ENCODE data around the gene MEIOB.
"Not testable (repeated sequence)": the region's sequence is repeated elsewhere in the genome, so short reads cannot be mapped to it uniquely, and the experiment has no call there.

Gene MEIOB

DNA sequence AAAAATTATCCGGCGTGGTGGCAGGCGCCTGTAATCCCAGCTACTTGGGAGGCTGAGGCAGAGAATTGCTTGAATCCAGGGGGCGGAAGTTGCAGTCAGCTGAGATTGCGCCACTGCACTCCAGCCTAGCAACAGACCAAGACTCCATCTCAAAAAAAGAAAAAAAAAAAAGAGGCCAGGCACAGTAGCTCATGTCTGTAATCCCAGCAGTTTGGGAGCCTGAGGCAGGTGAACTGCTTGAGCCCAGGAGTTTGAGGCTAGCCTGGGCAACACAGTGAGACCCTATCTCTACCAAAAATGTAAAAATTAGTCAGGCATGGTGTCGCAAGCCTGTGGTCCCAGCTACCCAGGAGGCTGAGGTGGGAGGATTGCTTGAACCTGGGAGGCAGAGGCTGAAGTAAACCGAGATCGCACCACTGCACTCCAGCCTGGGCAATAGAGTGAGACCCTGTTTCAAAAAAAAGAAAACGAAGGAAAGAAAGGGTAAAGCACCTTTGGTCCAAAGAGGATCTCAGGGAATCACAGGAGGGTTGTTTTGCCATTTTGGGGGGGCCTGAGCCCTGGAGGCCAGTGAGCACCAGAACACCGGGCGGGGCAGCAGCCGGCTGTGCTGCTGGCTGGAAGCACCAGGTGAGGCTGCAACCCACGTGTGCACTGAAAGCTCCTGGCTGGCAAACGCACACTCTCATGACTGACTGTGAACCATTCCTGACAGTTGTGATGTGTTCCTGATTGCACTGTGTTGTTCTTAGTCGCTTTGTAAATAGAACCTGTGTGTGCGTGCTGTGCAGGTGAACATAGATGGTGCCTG lies 27.9 kb upstream of the MEIOB start:
- peak; percentile 76 for DNase-seq (ENCODE audit: low read depth)
- TF ChIP-seq, protein P1, sequence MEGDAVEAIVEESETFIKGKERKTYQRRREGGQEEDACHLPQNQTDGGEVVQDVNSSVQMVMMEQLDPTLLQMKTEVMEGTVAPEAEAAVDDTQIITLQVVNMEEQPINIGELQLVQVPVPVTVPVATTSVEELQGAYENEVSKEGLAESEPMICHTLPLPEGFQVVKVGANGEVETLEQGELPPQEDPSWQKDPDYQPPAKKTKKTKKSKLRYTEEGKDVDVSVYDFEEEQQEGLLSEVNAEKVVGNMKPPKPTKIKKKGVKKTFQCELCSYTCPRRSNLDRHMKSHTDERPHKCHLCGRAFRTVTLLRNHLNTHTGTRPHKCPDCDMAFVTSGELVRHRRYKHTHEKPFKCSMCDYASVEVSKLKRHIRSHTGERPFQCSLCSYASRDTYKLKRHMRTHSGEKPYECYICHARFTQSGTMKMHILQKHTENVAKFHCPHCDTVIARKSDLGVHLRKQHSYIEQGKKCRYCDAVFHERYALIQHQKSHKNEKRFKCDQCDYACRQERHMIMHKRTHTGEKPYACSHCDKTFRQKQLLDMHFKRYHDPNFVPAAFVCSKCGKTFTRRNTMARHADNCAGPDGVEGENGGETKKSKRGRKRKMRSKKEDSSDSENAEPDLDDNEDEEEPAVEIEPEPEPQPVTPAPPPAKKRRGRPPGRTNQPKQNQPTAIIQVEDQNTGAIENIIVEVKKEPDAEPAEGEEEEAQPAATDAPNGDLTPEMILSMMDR (IDR thresholded peaks at IDR 0.05; ENCODE audit: insufficient read depth, low read depth, low read length, missing control alignments), result no peak

DNA sequence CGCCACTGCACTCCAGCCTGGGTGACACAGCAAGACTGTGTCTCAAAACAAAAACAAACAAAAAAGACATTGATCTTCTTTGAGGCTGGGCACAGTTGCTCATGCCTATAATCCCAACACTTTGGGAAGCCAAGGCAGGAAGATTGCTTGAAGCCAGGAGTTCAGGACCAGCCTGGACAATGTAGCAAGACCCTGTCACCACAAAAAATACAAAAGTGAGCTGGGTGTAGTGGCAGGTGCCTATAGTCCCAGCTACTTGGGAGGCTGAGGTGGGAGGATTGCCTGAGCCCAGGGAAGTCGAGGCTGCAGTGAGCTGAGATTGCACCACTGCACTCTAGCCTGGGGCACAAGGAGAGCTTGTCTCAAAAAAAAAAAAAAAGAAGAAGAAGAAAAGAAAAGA lies 25.7 kb upstream of the MEIOB start:
- DNase-seq (ENCODE audit: low read depth); H3K4me3 ChIP-seq (ENCODE audit: low read length): not testable (repeated sequence)

More for the DNA sequence above, 27.9 kb upstream of the MEIOB start:
- no peak overlapping the region for H3K4me3 ChIP-seq (ENCODE audit: low read length)

DNA sequence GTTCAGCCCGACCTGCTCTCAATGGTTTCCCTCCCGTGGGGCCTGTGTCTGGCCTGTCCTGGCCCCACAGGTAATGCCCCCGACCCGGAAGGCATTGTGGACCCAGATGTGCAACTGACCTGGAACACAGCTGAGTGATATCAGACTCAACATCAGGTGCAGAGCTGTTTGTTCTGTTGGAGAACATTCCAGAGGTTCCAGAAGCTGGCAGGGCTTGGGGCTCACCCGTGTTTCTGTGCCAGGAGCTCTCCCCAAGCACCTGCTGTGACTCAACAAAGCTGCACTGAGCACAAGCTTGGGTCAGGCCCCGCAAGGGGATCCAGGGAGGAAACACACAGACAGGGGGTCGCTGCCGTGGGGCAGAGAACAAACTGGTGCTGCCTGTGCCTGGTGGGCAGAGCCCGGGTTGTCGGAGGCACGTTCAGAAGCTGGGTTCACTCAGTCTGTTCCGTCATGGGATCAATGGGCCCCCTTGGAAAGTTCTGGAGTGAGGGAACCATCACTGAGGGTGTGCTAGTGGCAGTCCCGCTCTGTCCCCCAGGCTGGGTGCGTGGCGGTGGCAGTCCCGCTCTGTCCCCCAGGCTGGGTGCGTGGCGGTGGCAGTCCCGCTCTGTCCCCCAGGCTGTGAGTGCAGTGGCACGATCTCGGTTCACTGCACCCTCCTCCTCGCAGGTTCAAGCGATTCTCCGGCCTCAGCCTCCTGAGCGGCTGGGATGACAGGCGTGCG lies 24.1 kb upstream of the MEIOB start:
- TF ChIP-seq, protein P1 (IDR thresholded peaks at IDR 0.05; ENCODE audit: insufficient read depth, low read depth, low read length, missing control alignments), result no peak
- H3K4me3 ChIP-seq (ENCODE audit: low read length), result no peak overlapping the region
- no peak for DNase-seq (ENCODE audit: low read depth)

DNA sequence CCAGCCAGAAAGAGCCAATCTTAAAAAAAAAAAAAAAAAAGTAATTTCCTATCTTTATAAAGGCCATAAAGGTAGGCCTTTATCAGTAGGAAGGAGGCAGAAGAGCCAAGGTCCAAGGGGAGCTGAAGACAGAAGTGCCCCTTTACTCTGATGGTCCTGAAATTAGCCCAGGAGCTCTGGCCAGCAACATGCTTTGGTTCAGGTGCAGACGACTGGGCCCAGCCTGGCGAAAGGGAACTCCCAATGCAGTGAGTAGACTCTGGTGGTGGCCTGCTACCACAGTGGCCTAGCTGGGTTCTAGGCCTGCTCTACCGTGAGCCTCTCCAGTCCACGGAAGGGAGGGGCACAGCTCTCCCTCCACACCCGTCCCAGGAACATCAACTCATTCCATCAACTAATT lies 23.1 kb upstream of the MEIOB start:
- DNase-seq (ENCODE audit: low read depth), result no peak
- no peak overlapping the region for H3K4me3 ChIP-seq (ENCODE audit: low read length)
- TF ChIP-seq, protein P1 (IDR thresholded peaks at IDR 0.05; ENCODE audit: insufficient read depth, low read depth, low read length, missing control alignments), result no peak

DNA sequence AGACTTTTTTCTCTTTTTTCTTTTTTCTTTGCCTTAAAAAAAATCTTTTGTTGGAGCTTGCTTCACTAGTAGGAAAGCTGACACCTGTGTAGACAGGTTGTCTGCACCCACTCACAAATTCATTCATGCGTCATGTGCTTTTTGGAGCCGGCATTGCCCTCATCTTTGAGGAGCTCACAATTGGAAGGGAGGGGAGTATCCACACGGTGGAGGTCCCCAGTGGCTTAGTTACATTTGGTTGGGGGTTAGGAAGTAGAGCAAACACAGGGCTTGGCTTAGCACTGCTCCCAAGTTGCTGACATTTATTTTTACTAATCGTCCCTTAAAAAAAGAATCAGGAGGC lies 18.7 kb upstream of the MEIOB start:
- peak; percentile 40 for DNase-seq (ENCODE audit: low read depth)
- H3K4me3 ChIP-seq (ENCODE audit: low read length), result no peak overlapping the region
- TF ChIP-seq, protein P1 (IDR thresholded peaks at IDR 0.05; ENCODE audit: insufficient read depth, low read depth, low read length, missing control alignments), result no peak

DNA sequence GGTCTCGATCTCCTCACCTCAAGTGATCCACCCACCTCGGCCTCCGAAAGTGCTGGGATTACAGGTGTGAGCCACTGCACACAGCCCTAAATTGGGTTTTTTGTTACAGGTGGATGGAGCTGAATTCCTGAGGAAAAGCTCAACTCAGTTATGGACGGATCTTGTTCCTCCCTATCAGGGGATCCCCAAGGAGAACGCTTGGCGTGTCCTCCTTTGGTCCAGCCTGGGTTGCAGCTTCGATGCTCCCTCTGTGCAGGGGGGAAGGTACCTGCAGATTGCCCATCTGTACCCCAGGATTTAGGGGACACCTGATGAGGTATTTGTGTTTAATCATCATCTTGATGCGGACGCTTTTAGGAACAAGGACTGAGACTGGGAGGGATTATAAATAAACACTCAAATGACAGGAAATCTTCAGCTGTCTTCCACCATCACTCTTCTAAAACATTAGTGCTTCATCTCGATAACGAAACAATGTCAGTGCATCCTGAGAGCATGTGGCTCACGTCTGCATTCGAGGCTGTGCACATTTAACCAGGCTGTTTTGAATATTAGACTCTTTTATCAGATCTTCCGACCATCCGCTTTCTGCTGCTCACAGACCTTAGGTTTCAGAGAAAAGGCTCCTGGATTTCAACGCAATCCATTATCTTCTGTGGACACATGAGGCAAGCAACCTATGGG lies 18.2 kb upstream of the MEIOB start:
- no peak overlapping the region for H3K4me3 ChIP-seq (ENCODE audit: low read length)
- DNase-seq (ENCODE audit: low read depth), result no peak
- TF ChIP-seq, protein P1 (IDR thresholded peaks at IDR 0.05; ENCODE audit: insufficient read depth, low read depth, low read length, missing control alignments), result no peak

DNA sequence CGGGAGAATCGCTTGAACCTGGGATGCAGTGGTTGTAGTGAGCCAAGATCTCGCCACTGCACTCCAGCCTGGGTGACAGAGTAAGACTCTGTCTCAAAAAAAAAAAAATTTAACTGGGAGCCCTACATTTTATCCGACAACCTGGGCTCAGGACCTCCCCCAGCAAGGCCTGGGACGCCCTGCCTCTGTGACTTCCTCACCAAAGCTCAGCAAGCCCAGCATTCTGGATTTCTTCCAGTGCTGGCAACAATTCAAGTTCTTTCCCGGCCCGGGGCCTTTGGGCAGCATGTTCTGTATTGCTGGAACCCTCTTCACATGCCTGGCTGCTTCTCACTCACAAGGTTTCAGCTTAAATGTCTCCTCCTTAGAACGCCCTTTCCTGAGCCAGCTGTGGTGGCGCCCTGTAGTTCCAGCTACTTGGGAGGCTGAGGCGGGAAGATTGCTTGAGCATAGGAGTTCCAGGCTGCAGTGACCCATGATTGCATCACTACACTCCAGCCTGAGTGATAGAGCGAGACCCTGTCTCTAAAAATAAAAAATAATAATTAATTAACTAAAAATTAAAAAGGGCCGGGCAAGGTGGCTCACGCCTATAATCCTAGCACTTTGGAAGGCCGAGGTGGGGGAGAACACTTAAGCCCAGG lies 15.9 kb upstream of the MEIOB start:
- TF ChIP-seq, protein P1 (IDR thresholded peaks at IDR 0.05; ENCODE audit: insufficient read depth, low read depth, low read length, missing control alignments), result no peak
- DNase-seq (ENCODE audit: low read depth), result no peak
- H3K4me3 ChIP-seq (ENCODE audit: low read length), result no peak overlapping the region

Data from epithelial cell of esophagus (primary cell).